B cell (primary cell): Measurements from ENCODE around the gene HERC4. TPM values are rescaled to one million over a fixed set of nuclear protein-coding genes. Genes with fewer than 3 reads are reported as not detected.

Experiments used
- ATAC-seq: fragments of 200-7000 bp; cut with Tn5 transposase; one replicate; pipeline ENCODE4 v1.10.0; 2021; ENCODE audit warnings: low read depth, mild to moderate bottlenecking, moderate number of reproducible peaks, moderate library complexity
- CTCF ChIA-PET: fragments of 350-600 bp; sonication (Branson Sonifier 250); formaldehyde crosslinking; loops from one replicate; lab custom pipeline; 2021; ENCODE audit warnings: antibody characterized with exemption, inconsistent platforms; lab: Charles Lee
- POLR2A ChIA-PET: fragments of 350-600 bp; sonication (Branson Sonifier 250); formaldehyde crosslinking; loops from one replicate; lab custom pipeline; 2021; ENCODE audit warnings: antibody characterized with exemption; lab: Charles Lee
- DNase-seq: peaks from one replicate; pipeline ENCODE4 v3.0.0; 2013
- H2AFZ ChIP-seq: 2 replicates; pipeline ENCODE4 v1.6.1; 2012; ENCODE audit warnings: mild to moderate bottlenecking, low read depth, low read length; ENCODE audit not compliant: insufficient read depth, poor library complexity, severe bottlenecking
- H3K27ac ChIP-seq, 2 donors: 1 replicate in 1 of 2; 2 replicates in 1 of 2; pipeline ENCODE4 v1.5.1; 2012 to 2013; ENCODE audit warnings: low read length in 2 of 2, mild to moderate bottlenecking in 2 of 2, moderate library complexity in 1 of 2
- H3K27me3 ChIP-seq, 4 experiments: fragments of 200-600 bp in 1 of 4; sonication (generic) in 1 of 4; replicated peaks in 1 of 4; 1 replicate in 2 of 4; 2 replicates in 2 of 4; pipeline versions ENCODE4 v1.6.1 to v1.7.0; 2013 to 2016; ENCODE audit warnings: low read length in 3 of 4, mild to moderate bottlenecking in 2 of 4, mixed read lengths in 1 of 4, moderate library complexity in 1 of 4; ENCODE audit not compliant: insufficient read depth in 4 of 4, control insufficient read depth in 3 of 4; ENCODE audit errors: control extremely low read depth in 1 of 4
- H3K36me3 ChIP-seq, 2 experiments: replicated peaks in 1 of 2; 1 replicate in 1 of 2; 2 replicates in 1 of 2; pipeline versions ENCODE4 v1.6.1 to v1.7.1; 2013; ENCODE audit warnings: low read length in 1 of 2; ENCODE audit not compliant: insufficient read depth in 2 of 2, control insufficient read depth in 1 of 2; ENCODE audit errors: control extremely low read depth in 1 of 2, extremely low read depth in 1 of 2
- H3K4me1 ChIP-seq, 2 donors: fragments of 200-600 bp in 1 of 2; sonication (generic) in 1 of 2; 1 replicate in 1 of 2; 2 replicates in 1 of 2; pipeline versions ENCODE4 v1.5.1 to v1.6.1; 2013 to 2017; ENCODE audit warnings: low read length in 2 of 2; ENCODE audit not compliant: control insufficient read depth in 2 of 2, insufficient read depth in 2 of 2
- H3K4me2 ChIP-seq: replicated peaks from 2 replicates; pipeline ENCODE3; 2012; ENCODE audit warnings: mild to moderate bottlenecking, low read depth, low read length; ENCODE audit not compliant: poor library complexity, severe bottlenecking
- H3K4me3 ChIP-seq, 5 experiments: fragments of 200-600 bp in 1 of 5; sonication (generic) in 1 of 5; 1 replicate in 3 of 5; 2 replicates in 2 of 5; pipeline versions ENCODE4 v1.5.1 to v1.7.0; 2011 to 2016; ENCODE audit warnings: low read length in 4 of 5, mild to moderate bottlenecking in 4 of 5, low read depth in 2 of 5, control low read depth in 1 of 5, moderate library complexity in 1 of 5; ENCODE audit not compliant: insufficient read depth in 1 of 5; ENCODE audit errors: control extremely low read depth in 1 of 5, extremely low read depth in 1 of 5
- H3K79me2 ChIP-seq: fragments of 200-600 bp; sonication (generic); one replicate; pipeline ENCODE4 v1.6.0; 2016; ENCODE audit warnings: low read length; ENCODE audit not compliant: control insufficient read depth, insufficient read depth
- H3K9ac ChIP-seq: fragments of 200-600 bp; sonication (generic); 2 replicates; pipeline ENCODE4 v1.6.1; 2017; ENCODE audit warnings: mild to moderate bottlenecking, low read length, moderate library complexity
- H3K9me3 ChIP-seq, 3 donors: one replicate each; pipeline versions ENCODE4 v1.6.1 to v1.7.1; 2013; ENCODE audit warnings: low read length in 2 of 3; ENCODE audit not compliant: control insufficient read depth in 2 of 3, insufficient read depth in 1 of 3; ENCODE audit errors: control extremely low read depth in 1 of 3
- H4K20me1 ChIP-seq: 2 replicates; pipeline ENCODE4 v1.6.0; 2012; ENCODE audit warnings: mild to moderate bottlenecking, low read length; ENCODE audit not compliant: insufficient read depth, control insufficient read depth, poor library complexity, severe bottlenecking
- H3K27ac Mint-ChIP-seq: one replicate; pipeline ENCODE4 v1.8.0; 2021; ENCODE audit warnings: mixed read lengths
- H3K27me3 Mint-ChIP-seq: one replicate; pipeline ENCODE4 v1.8.0; 2021; ENCODE audit warnings: mixed read lengths
- H3K4me1 Mint-ChIP-seq: one replicate; pipeline ENCODE4 v1.8.0; 2021; ENCODE audit warnings: mixed read lengths
- H3K4me3 Mint-ChIP-seq: one replicate; pipeline ENCODE4 v1.8.0; 2021; ENCODE audit warnings: mixed read lengths
- H3K9me3 Mint-ChIP-seq: one replicate; pipeline ENCODE4 v1.8.0; 2022; ENCODE audit warnings: mixed read lengths; ENCODE audit not compliant: insufficient read depth
- EZH2 ChIP-seq: IDR thresholded peaks from 2 replicates; pipeline ENCODE4 v1.6.1; 2012; ENCODE audit warnings: borderline replicate concordance, low read depth, mild to moderate bottlenecking, moderate library complexity, low read length; ENCODE audit not compliant: insufficient read depth, poor library complexity, severe bottlenecking
- WGBS: methylation state at CpG from one replicate; pipeline ENCODE4 v1.1.5; 2013; ENCODE audit warnings: missing lambda C conversion rate; ENCODE audit not compliant: insufficient coverage; 5-methylcytosine and 5-hydroxymethylcytosine counted together
- intact Hi-C: fragments of 100-400 bp; cut with micrococcal nuclease; formaldehyde crosslinking; loops from one replicate; pipeline ENCODE4 v1.10.0; 2022
- polyA plus RNA-seq: library from polyadenylated mRNA; depleted of rRNA; stranded (reverse); fragments of >200 nt; gene quantifications from 2 replicates; pipeline ENCODE4 v1.2.3, GENCODE V29; 2012
- total RNA-seq, 2 donors: library from RNA; stranded (reverse); fragments of 120-200 nt in 1 of 2; gene quantifications; 1 replicate in 1 of 2; 2 replicates in 1 of 2; pipeline versions ENCODE4 v1.2.3 to v1.2.4, GENCODE V29; 2013 to 2022
- TF ChIP-seq, protein P1 (sequence below): fragments of 200-600 bp; IDR thresholded peaks from one replicate; pipeline ENCODE4 v1.8.0; 2022; ENCODE audit warnings: antibody characterized with exemption, mild to moderate bottlenecking

HERC4 gene
- total and polyA plus RNA-seq, 2 donors (not counting 1 experiment from before 2014, with no cell fraction given), result 18.2 to 118 TPM

DNA sequence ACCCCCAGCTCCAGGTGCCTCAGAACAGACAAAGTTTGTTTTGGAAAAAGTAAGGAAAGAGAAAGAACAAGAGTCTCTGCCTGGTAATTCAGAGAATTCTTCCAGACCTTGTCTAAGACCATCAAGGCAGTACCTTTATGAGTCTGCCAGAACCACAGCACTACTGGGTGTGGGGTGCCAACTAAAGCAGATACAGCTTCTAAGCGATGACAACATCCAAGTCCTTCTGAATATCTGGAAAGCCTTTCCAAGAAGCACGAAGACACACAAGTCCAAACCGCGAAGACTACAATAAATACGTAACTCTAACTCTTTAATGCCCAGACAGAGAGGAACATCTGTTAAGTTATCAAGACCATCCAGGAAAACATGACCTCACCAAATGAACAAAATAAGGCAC is 96.3 kb downstream of the HERC4 start:
- H3K79me2 ChIP-seq, result no peaks in the 10 kb centered on the region
- Mint-ChIP-seq H3K9me3 (no peaks in the 10 kb centered on the region), H3K27me3 (no peaks in the 10 kb centered on the region), H3K27ac (no peak overlapping the region), H3K4me3 (no peak overlapping the region), H3K4me1 (no peaks in the 10 kb centered on the region)
- H4K20me1 ChIP-seq, result no peaks in the 10 kb centered on the region
- DNase-seq, result no peak
- H3K9ac ChIP-seq, result no peak overlapping the region
- no peak for TF ChIP-seq EZH2
- TF ChIP-seq, protein P1, sequence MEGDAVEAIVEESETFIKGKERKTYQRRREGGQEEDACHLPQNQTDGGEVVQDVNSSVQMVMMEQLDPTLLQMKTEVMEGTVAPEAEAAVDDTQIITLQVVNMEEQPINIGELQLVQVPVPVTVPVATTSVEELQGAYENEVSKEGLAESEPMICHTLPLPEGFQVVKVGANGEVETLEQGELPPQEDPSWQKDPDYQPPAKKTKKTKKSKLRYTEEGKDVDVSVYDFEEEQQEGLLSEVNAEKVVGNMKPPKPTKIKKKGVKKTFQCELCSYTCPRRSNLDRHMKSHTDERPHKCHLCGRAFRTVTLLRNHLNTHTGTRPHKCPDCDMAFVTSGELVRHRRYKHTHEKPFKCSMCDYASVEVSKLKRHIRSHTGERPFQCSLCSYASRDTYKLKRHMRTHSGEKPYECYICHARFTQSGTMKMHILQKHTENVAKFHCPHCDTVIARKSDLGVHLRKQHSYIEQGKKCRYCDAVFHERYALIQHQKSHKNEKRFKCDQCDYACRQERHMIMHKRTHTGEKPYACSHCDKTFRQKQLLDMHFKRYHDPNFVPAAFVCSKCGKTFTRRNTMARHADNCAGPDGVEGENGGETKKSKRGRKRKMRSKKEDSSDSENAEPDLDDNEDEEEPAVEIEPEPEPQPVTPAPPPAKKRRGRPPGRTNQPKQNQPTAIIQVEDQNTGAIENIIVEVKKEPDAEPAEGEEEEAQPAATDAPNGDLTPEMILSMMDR, result no peak
- no peak overlapping the region for H3K4me2 ChIP-seq
- H3K4me1 ChIP-seq, result no peaks in the 10 kb centered on the region
- H2AFZ ChIP-seq, result no peak overlapping the region
- WGBS, result 100% methylated on average over 4 of the region's 5 CpGs
- ChIA-PET POLR2A (no interaction called here), CTCF (no interaction called here)
- no peak overlapping the region for H3K4me3 ChIP-seq
- H3K27me3 ChIP-seq, result no peaks in the 10 kb centered on the region
- no peak overlapping the region for H3K27ac ChIP-seq
- ATAC-seq, result no peak
- intact Hi-C loops, result no loop called here
- peaks cover 0 to 1% (median 0%) of the 10 kb centered on the region in 3 donors for H3K9me3 ChIP-seq
- H3K36me3 ChIP-seq, result peaks cover 9 to 48% of the 10 kb centered on the region in 2 experiments

DNA sequence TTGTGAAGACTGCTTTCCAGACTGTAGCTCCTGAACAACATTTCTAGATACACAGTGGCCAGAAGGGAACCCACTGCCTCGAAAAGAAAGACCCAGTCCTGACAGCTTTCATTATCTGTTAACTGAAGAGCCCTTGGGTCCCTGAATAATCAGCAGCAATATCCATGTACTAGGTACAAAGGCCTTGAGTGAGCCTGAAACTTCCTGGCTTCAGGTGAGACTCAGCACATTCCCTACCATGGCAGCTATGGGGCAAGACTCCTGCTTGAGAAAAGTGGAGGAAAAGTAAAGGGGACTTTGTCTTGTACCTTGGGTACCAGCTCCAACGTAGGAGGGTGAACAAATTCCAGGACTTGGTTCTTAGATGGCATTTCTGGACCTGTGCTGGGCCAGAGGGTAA is 97.8 kb downstream of the HERC4 start:
- WGBS, result 100% methylated on average over 2 of the region's 2 CpGs
- H3K9me3 Mint-ChIP-seq, result no peaks in the 10 kb centered on the region
- peaks cover 6 to 55% of the 10 kb centered on the region in 2 experiments for H3K36me3 ChIP-seq
- H3K4me1 ChIP-seq, result no peaks in the 10 kb centered on the region
- intact Hi-C loops, result no loop called here
- POLR2A ChIA-PET, result no interaction called here
- no peaks in the 10 kb centered on the region for H4K20me1 ChIP-seq
- no peak overlapping the region for H3K4me3 Mint-ChIP-seq
- DNase-seq (no peak), ATAC-seq (no peak)
- H3K4me1 Mint-ChIP-seq, result no peaks in the 10 kb centered on the region
- no peak overlapping the region for H3K4me2 ChIP-seq
- H3K79me2 ChIP-seq, result no peaks in the 10 kb centered on the region
- H3K9ac ChIP-seq, result no peak overlapping the region
- TF ChIP-seq, protein P1, result no peak
- TF ChIP-seq EZH2, result no peak
- peaks cover 0 to 1% (median 0%) of the 10 kb centered on the region in 3 donors for H3K9me3 ChIP-seq
- H3K27ac Mint-ChIP-seq, result no peak overlapping the region
- no peaks in the 10 kb centered on the region for H3K27me3 ChIP-seq
- no peak overlapping the region for H2AFZ ChIP-seq
- H3K27me3 Mint-ChIP-seq, result no peaks in the 10 kb centered on the region
- H3K27ac ChIP-seq, result no peak overlapping the region
- CTCF ChIA-PET, result interaction anchor here (1.5 kb wide), 1 partner anchor 325 kb away, joined by 3 read pairs; no protein-coding TSS in a partner anchor
- no peak overlapping the region for H3K4me3 ChIP-seq
